Measurements from ENCODE around the gene STYK1. TPM values are rescaled to one million over a fixed set of nuclear protein-coding genes. Genes with fewer than 3 reads are reported as not detected.
A peak's percentile ranks its signal among the peaks of the same experiment; 100 is the strongest.

STYK1 gene
- total RNA-seq (2022): 8.4 and 10.7 TPM in 2 replicates
- Bru-seq, nascent RNA: percentile 78 among the genes with signal in this experiment
- percentile 52 among the genes with signal in this experiment for BruChase-seq, experiment 1, labeled RNA remaining after a 6-hour chase
- BruChase-seq, experiment 2, labeled RNA remaining after a 2-hour chase: percentile 58 among the genes with signal in this experiment
- long read RNA-seq, partial matches to known transcripts: 2 of 11 reads
- long read RNA-seq, other reads (novel, unspliced or antisense): 7 of 11 reads

GRCh38 chr12:10673659-10674384 is at the start of gene STYK1:
Gene STYK1 (minus strand): TSS chr12:10674052. CDS start chr12:10634618, 39,434 bp downstream.
- CTCF ChIA-PET: interaction anchor here (0.7 kb wide), 1 partner anchor 519 kb away, joined by 4 read pairs; no protein-coding TSS in a partner anchor
- peaks cover 35% of the 10 kb centered on the region for H3K4me1 Mint-ChIP-seq (ENCODE audit: low read depth, unreplicated experiment)
- H3K9me3 Mint-ChIP-seq (ENCODE audit: low read depth, unreplicated experiment): no peaks in the 10 kb centered on the region
- BruUV-seq (replicated peaks): no TSS peak
- H3K4me3 Mint-ChIP-seq (ENCODE audit: low read depth, unreplicated experiment): peak within 1 kb of the TSS; percentile 81
- peak; percentile 93 for TF ChIP-seq CTCF (IDR thresholded peaks at IDR 0.05; ENCODE audit: unreplicated experiment)
- intact Hi-C loops (cut with micrococcal nuclease; ENCODE audit: unreplicated experiment): loop anchor here (1.0 to 10.0 kb wide), 7 partner anchors 37 to 439 kb away; partner anchors contain the start of gene MAGOHB
- peak; percentile 91 for DNase-seq
- H3K27ac Mint-ChIP-seq (ENCODE audit: unreplicated experiment): peak within 1 kb of the TSS; percentile 70
- H3K27me3 Mint-ChIP-seq (ENCODE audit: unreplicated experiment): no peaks in the 10 kb centered on the region
- H3K36me3 Mint-ChIP-seq (ENCODE audit: insufficient read depth, unreplicated experiment): peaks cover 31% of the 10 kb centered on the region

GRCh38 chr12:10722905-10723746 is 49.3 kb upstream of the STYK1 start, which contains the start of gene YBX3:
Gene YBX3 (minus strand): TSS chr12:10723323. CDS start chr12:10723111, 212 bp downstream.
- peak within 1 kb of the TSS; percentile 97 for H3K27ac Mint-ChIP-seq (ENCODE audit: unreplicated experiment)
- H3K27me3 Mint-ChIP-seq (ENCODE audit: unreplicated experiment): no peaks in the 10 kb centered on the region
- peak; percentile 85 for DNase-seq
- CTCF ChIA-PET: interaction anchor here (1.7 to 2.1 kb wide), 2 partner anchors 17 to 27 kb away, joined by 11 to 12 read pairs; no protein-coding TSS in a partner anchor
- BruUV-seq (replicated peaks): no TSS peak
- peaks cover 47% of the 10 kb centered on the region for H3K36me3 Mint-ChIP-seq (ENCODE audit: insufficient read depth, unreplicated experiment)
- TF ChIP-seq CTCF (IDR thresholded peaks at IDR 0.05; ENCODE audit: unreplicated experiment): no peak
- H3K4me3 Mint-ChIP-seq (ENCODE audit: low read depth, unreplicated experiment): peak within 1 kb of the TSS; percentile 89
- H3K9me3 Mint-ChIP-seq (ENCODE audit: low read depth, unreplicated experiment): no peaks in the 10 kb centered on the region
- intact Hi-C loops (cut with micrococcal nuclease; ENCODE audit: unreplicated experiment): no loop called here
- peaks cover 18% of the 10 kb centered on the region for H3K4me1 Mint-ChIP-seq (ENCODE audit: low read depth, unreplicated experiment)

GRCh38 chr12:10722502-10722904 is 48.7 kb upstream of the STYK1 start:
- CTCF ChIA-PET: interaction anchor here (1.7 to 2.1 kb wide), 2 partner anchors 18 to 27 kb away, joined by 11 to 12 read pairs; no protein-coding TSS in a partner anchor
- peak overlapping the region; percentile 89 for H3K4me3 Mint-ChIP-seq (ENCODE audit: low read depth, unreplicated experiment)
- H3K36me3 Mint-ChIP-seq (ENCODE audit: insufficient read depth, unreplicated experiment): peaks cover 52% of the 10 kb centered on the region
- peaks cover 23% of the 10 kb centered on the region for H3K4me1 Mint-ChIP-seq (ENCODE audit: low read depth, unreplicated experiment)
- intact Hi-C loops (cut with micrococcal nuclease; ENCODE audit: unreplicated experiment): no loop called here
- peak; percentile 46 for DNase-seq
- TF ChIP-seq CTCF (IDR thresholded peaks at IDR 0.05; ENCODE audit: unreplicated experiment): no peak
- peak overlapping the region; percentile 97 for H3K27ac Mint-ChIP-seq (ENCODE audit: unreplicated experiment)
- no peaks in the 10 kb centered on the region for H3K27me3 Mint-ChIP-seq (ENCODE audit: unreplicated experiment)
- BruUV-seq (replicated peaks): no TSS peak
- no peaks in the 10 kb centered on the region for H3K9me3 Mint-ChIP-seq (ENCODE audit: low read depth, unreplicated experiment)

Measured in Calu3 (cell line).